Skin epidermis (tissue), 12 donors: ENCODE measurements around the gene DNAL1.

Experiments used
- H3K27ac ChIP-seq, 21 experiments: fragments of 200-600 bp; sonication (generic) in 11 of 21; one replicate each; pipeline ENCODE4 v1.5.0; 2020; ENCODE audit warnings: mild to moderate bottlenecking in 3 of 21, inconsistent platforms in 2 of 21, moderate library complexity in 2 of 21
- H3K4me3 ChIP-seq, 7 experiments: fragments of 200-600 bp; sonication (generic) in 2 of 7; one replicate each; pipeline ENCODE4 v1.5.0; 2020; ENCODE audit warnings: inconsistent platforms in 2 of 7, mild to moderate bottlenecking in 2 of 7, moderate library complexity in 1 of 7

The DNAL1 gene

DNA sequence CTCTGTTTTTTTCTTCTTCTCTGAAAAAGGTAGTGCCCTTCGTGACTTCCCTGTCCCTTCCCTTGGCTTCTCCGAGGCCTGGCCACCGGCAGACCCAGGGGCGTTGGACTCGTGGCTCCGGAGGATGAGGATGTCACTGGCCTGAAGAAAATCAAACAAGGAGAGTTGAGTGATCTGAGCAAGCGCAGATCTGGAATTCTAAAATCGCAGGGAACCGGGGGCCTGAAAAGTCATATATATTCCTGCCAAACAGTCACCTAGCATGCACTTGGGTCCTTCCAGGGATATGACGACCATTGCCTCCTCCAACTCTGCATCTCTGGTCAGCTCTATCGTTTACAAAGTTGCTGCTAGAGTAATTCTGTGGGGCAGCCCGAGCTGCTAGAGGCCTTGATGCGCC is 74.6 kb downstream of the DNAL1 start:
- H3K27ac ChIP-seq: peak overlapping the region in 1 of 21 experiments; percentile 41
- no peak overlapping the region for H3K4me3 ChIP-seq

DNA sequence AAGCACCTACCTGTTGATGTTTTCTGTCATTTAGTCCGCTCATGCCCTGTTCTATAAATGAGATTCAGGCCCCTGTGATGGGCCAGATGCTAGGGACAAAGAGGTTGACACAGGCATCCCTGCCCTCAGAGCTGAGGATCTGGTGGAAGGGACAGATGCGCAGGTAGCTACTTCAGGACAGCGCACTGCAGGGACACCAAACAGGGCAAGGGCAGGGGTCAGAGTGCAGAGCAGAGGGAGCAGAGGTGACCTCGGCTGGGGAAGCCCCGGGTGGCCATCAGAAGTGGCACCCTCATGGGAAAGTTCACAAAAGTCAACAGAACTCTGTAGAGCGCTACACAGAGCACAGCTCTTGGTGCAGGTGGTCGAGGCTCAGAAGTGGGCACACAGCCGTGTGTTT is 75.0 kb downstream of the DNAL1 start:
- Histone ChIP-seq H3K4me3 (no peak overlapping the region), H3K27ac (no peak overlapping the region)

- H3K4me3 ChIP-seq: no peak overlapping the region
- peak overlapping the region in 2 of 21 experiments; percentile 45 to 61 for H3K27ac ChIP-seq
These were observed 75.8 kb downstream of the DNAL1 start for GRCh38 chr14:73720636-73721035.

DNA sequence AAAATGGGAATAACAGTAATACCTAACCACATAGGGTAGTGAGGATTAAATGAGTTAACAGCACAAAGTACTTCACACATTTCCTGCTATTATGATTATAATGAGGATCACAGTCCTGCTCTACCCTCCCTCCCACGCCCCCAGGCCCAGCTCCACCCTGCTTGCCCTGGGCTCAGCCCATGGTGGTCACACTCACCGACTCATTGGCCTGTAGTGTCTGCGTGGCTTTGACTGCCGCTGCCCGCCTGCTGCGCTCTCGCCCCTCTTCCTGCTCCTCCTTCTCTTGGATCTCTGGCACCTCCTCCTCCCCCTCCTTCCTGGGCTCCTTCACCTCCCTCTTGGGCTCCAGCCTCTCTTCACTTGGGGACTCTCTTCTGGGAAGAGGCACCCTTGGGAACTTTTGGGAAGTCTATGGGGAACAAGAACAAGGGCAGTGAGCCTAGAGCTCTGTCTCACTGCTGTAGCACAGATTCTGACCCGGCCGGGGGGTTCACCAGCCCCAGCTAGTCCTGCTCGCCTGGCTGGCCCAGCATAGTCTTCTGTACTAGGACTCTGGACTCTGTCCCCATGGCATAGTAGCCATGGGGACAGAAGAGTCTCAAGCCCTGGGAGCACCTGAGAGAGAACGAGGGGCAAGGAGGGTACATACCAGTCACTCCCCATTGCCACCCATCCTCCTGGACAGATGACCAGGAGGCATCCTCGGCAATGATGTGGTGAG is 76.5 kb downstream of the DNAL1 start:
- Histone ChIP-seq H3K27ac (peak overlapping the region in 6 of 21 experiments; percentile 8 to 61 (median 34)), H3K4me3 (no peak overlapping the region)

DNA sequence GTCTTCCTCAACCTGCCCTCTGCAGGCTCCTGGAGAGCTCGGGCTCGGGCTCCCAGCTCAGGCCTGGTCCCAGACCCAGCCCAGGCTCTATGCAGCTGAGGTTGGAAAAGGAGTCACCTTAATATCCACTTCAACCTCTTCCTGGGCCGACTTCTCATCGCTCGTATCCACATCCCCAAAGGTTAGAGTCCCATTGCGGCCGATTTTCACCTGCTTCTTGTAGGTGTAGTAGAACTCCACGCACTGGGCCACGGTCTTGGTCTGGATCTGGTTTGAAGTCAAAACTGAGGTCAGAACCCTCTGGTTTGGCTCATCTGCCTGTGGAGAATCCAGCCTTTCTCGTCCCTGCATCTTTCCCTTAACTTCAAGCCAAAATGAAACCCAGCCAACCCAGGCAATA is 77.8 kb downstream of the DNAL1 start:
- Histone ChIP-seq H3K4me3 (no peak overlapping the region), H3K27ac (peak overlapping the region in 8 of 21 experiments; percentile 9 to 88 (median 72))

DNA sequence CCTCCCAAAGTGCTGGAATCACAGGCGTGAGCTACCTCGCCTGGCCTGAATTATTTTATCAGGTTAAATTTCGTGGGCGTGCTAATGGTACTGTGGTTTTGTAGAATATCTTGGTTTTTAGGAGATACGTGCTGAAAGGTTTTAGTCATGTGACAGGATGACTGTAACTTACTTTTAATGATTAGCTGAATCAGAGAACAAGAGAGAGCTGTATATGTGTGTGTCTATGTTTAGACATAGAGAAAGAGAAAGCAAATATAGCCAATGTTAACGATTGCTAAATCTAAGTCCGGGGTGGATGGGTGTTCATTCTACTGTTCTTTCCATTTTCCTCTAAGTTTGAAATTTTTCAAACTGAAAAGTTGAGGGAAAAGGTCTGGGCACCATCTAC is 78.6 kb downstream of the DNAL1 start:
- no peak overlapping the region for H3K4me3 ChIP-seq

DNA sequence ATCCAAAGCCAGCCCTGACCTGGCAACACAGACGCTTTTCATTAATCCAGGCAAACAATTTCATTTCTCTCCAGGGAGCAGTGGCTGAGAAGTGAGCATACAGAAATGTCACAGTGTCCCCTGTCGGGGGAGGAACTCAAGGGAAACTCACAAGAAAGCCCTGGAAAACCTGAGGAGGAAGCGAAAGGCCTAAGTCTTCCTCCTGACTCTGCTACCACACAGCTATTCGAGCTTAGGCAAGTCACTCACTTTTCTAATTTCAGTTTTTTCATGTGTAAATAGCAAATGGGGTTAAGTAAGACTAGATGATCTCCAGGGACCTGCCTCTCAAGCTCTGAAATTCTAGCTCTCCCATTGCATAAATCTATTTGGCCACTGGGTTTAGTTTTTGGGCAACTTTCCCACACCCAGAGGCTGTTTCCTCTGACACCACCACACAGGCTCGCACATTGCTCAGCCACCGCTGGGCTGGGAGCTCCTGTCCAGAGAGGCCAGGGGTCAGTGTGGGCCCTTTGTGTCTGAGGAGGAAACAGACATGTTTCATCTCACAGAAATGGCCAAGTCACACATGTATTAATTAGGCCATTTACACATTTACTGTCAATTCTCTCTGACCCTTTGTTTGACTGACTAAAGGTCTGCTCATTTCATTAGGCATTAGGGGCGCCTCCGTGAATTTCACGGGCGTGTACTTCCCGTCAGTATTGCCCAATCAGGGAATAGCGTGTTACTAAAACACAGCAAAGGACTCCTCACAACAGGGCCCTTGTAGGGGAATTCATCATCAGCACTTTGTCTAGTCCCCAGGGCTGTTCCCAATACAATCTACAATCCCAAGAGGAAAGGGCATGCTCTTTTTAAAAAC is 79.2 kb downstream of the DNAL1 start:
- no peak overlapping the region for H3K4me3 ChIP-seq
- H3K27ac ChIP-seq: peak overlapping the region in 19 of 21 experiments; percentile 2 to 88 (median 68)

More for the DNA sequence above, 78.6 kb downstream of the DNAL1 start:
- H3K27ac ChIP-seq: peak overlapping the region in 19 of 21 experiments; percentile 2 to 88 (median 68)

DNA sequence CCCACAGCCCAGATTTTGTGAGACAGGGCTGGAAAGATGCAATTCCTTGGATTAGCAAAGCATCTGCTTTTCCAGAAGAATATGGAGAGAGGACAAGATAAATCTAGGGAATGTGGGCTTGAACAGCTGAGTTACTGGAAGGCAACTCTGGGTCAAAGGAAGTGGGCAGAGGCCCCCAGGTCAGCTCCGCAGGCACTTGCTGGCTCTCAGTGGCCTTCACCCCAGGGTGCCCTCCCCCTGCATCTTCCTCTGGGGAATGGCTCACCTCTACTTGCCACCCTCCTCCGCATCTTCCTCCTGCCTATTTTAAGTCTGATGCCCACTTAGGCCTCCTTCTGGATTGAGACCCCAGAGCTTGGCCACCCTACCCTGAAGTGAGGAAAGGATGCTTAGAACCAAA is 79.9 kb downstream of the DNAL1 start:
- H3K27ac ChIP-seq: peak overlapping the region in 19 of 21 experiments; percentile 2 to 88 (median 68)
- no peak overlapping the region for H3K4me3 ChIP-seq

DNA sequence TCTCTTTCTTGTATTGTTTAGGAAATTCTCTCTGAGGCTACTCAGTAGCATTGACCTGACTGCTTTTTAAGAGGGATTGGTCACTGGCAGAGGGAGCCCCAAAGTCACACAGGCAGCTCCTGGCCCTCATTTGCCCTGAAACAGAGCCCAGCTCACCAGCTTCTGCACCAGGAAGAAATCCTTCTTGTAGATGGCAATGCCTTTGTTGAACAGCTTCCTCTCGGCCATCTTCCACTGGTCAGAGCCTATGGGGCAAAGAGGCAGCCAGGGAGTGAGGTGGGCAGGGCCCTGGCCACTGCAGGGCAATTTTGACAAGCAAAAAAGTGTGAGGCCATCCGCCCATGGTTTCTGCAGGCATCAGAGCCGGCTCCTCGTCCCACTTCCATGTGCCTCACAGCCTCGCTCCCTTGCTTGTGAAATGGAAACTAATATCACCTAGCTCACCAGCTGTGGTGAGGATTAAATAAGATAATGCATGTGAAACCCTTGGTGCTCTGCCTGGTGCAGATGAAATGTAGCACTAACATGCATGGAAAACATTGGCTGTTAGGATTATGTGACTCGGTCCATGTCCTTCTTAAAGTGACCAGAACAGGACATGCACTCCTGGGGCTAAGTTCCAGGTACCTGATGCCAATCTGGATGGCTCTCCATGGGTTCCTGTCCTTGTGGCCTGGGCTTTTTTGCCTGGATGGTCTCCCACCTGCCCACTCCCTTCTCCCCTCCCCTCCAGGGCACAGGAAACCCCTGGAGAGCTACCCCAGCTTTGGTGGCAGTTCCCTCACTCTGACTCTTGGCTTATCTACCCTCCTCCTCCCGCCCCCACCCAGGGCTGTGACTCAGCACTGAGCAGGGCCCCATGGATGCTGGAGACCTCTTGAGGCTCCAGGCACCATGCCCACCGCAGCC is 80.6 kb downstream of the DNAL1 start:
- no peak overlapping the region for H3K4me3 ChIP-seq
- H3K27ac ChIP-seq: peak overlapping the region in 18 of 21 experiments; percentile 34 to 88 (median 69)

- Histone ChIP-seq H3K27ac (peak overlapping the region in 17 of 21 experiments; percentile 18 to 88 (median 68)), H3K4me3 (no peak overlapping the region)
These were observed 81.5 kb downstream of the DNAL1 start for GRCh38 chr14:73726025-73726961.

- Histone ChIP-seq H3K4me3 (no peak overlapping the region), H3K27ac (peak overlapping the region in 11 of 21 experiments; percentile 64 to 88 (median 71))
These were observed 82.4 kb downstream of the DNAL1 start for GRCh38 chr14:73727166-73727565.

DNA sequence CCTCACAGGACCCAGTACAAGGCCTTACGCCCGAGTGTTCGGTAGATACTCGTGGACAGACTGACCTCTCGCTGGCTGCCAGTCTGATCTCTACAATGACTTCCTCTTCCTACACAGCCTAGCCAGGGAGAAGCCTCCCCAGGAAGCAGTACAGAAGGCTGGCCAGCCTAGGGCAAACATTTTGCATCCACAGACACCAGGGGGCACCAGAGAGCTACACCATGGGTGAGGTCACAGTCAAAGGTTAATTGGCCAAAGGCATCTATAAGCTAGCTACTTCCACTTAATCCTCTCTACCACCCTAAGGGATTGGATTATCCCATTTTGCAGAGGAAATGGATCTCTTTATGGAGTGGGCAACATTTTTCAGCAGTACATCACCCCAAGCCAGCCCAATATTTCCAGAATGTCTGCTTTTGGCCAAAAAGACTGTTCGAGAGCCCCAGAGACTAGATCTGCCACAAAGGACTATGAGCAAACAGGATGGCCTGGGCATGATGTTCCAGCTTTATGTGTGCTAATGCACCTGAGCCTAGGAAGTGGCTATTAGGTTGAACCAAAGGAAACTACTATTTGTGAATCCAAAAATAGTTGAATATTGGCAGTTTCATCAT is 84.0 kb downstream of the DNAL1 start:
- Histone ChIP-seq H3K4me3 (no peak overlapping the region), H3K27ac (peak overlapping the region in 14 of 21 experiments; percentile 11 to 66 (median 50))

DNA sequence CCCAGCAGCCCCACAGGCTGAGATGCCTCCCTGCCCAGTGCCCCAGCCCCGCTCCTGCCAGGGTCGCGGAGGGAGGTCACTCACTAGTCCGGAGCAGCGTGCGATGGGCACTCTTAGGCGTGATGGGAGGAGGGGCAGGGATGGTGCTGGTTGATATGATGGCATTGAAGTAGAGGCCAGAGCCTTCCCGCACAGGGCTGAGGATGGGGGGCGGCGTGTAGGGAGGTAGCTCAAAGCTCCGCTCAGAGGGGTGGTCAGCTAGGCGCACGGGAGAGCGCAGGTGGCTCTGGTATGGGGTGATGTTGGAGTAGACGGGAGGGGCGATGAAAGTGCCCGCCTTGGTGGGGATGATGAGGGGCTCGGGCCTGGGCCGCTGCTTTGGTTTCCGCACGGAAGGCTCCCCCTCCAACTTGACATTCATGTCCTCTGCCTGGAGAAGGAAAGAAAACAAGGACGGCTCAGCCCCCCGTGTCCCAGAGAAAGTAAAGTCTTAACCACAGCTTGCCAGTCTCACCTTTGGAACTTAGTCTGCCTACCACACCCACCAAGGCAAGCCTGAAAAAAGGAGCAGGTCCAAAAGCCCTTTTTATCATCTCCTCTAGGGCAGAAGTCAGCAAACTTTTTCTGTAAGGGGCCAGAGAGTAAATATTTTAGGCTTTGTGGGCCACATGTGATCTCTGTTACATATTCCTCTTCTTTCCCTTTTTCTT is 84.9 kb downstream of the DNAL1 start:
- H3K4me3 ChIP-seq: no peak overlapping the region
- H3K27ac ChIP-seq: peak overlapping the region in 6 of 21 experiments; percentile 6 to 60 (median 32)

- Histone ChIP-seq H3K27ac (peak overlapping the region in 3 of 21 experiments; percentile 0 to 22 (median 13)), H3K4me3 (no peak overlapping the region)
These were observed 86.3 kb downstream of the DNAL1 start for GRCh38 chr14:73731111-73731510.

DNA sequence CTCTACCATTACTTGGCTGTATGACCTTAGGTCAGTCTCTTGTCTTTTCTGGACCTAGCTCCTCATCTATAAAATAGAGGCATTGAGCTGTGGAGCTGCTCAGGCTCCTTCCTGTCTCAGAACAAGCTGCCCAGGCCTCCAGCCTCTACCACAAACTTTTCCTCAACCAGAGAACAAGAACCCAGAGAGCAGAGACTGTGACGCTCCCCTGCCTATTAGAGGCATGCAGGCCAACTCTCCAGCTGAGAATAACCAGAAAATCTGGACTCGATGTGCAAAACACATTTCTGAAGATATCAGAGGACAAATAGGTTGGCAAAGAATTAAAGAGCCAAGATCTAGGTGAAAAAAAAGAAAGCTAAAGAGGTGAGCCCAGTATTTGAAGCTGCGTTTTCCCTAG is 87.2 kb downstream of the DNAL1 start:
- Histone ChIP-seq H3K4me3 (no peak overlapping the region), H3K27ac (peak overlapping the region in 2 of 21 experiments; percentile 4 to 44)

DNA sequence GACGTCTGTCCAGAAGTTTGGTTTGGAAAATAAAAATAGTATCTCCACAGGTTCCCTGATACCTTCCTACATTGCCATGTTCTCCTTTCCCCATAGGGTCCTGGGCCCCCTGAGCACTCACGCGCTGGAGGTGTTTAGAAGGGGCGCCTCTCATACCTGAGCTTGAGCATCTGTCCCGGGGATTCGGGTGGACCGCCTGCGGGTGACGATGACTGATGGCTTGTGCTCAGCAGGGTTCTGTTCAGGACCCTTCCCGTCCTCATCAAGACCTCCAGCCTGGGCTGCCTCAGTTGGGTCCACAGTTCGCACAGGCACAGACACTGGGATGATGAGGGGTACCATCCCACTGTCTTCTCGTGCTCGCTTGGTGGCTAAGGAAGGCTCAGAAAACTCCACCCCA is 92.1 kb downstream of the DNAL1 start:
- Histone ChIP-seq H3K27ac (peak overlapping the region in 1 of 21 experiments; percentile 25), H3K4me3 (no peak overlapping the region)

- peak overlapping the region in 8 of 21 experiments; percentile 29 to 90 (median 81) for H3K27ac ChIP-seq
- H3K4me3 ChIP-seq: no peak overlapping the region
These were observed 93.9 kb downstream of the DNAL1 start for GRCh38 chr14:73738518-73739173.
